ENCODE data around the gene ARPC2. TPM values are rescaled to one million over a fixed set of nuclear protein-coding genes. Genes with fewer than 3 reads are reported as not detected.

ARPC2 gene
- polyA plus RNA-seq, 1 experiment: 831 TPM

DNA sequence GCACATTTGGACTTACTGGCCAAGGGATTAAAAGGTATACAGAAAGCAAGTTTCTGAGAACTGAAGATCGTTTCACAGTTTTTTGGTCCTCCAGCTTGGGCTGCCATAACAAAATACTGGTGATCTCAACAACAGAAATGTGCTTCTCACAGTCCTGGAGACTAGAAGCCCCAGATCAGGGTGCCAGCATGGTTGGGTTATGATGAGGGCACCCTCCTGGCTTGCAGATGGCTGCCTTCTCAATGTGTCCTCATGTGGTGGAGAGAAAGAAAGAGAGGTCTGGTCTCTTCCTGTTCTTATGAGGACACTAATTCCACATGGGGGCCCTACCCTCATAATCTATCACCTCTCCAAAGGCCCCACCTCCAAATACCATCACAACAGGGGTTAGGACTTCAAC lies 30.1 kb upstream of the ARPC2 start:
- peaks cover 4% of the 10 kb centered on the region for H3K27me3 ChIP-seq (ENCODE audit: control insufficient read depth, insufficient read depth, low read length)
- TF ChIP-seq, protein P1, sequence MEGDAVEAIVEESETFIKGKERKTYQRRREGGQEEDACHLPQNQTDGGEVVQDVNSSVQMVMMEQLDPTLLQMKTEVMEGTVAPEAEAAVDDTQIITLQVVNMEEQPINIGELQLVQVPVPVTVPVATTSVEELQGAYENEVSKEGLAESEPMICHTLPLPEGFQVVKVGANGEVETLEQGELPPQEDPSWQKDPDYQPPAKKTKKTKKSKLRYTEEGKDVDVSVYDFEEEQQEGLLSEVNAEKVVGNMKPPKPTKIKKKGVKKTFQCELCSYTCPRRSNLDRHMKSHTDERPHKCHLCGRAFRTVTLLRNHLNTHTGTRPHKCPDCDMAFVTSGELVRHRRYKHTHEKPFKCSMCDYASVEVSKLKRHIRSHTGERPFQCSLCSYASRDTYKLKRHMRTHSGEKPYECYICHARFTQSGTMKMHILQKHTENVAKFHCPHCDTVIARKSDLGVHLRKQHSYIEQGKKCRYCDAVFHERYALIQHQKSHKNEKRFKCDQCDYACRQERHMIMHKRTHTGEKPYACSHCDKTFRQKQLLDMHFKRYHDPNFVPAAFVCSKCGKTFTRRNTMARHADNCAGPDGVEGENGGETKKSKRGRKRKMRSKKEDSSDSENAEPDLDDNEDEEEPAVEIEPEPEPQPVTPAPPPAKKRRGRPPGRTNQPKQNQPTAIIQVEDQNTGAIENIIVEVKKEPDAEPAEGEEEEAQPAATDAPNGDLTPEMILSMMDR (IDR thresholded peaks at IDR 0.05; ENCODE audit: insufficient read depth, low read depth, low read length): no peak
- ChIA-PET POLR2A (no interaction called here), CTCF (interaction anchor here (1.0 to 2.2 kb wide), 3 partner anchors 18 to 67 kb away, joined by 3 to 6 read pairs (median 5); no protein-coding TSS in a partner anchor)
- no peak for DNase-seq (ENCODE audit: low read depth)
- H3K36me3 ChIP-seq (ENCODE audit: control insufficient read depth, insufficient read depth, low read length): no peaks in the 10 kb centered on the region
- H3K4me3 ChIP-seq (ENCODE audit: low read depth, low read length): no peak overlapping the region

GRCh38 chr2:218187296-218188015 lies 29.5 kb upstream of the ARPC2 start:
- ChIA-PET CTCF (interaction anchor here (1.0 to 2.2 kb wide), 4 partner anchors 18 to 70 kb away, joined by 3 to 6 read pairs (median 4); no protein-coding TSS in a partner anchor), POLR2A (no interaction called here)
- no peak for DNase-seq (ENCODE audit: low read depth)

GRCh38 chr2:218188528-218188927 lies 28.5 kb upstream of the ARPC2 start:
- no peak for DNase-seq (ENCODE audit: low read depth)
- no peaks in the 10 kb centered on the region for H3K36me3 ChIP-seq (ENCODE audit: control insufficient read depth, insufficient read depth, low read length)
- POLR2A ChIA-PET: no interaction called here
- H3K4me3 ChIP-seq (ENCODE audit: low read depth, low read length): no peak overlapping the region
- TF ChIP-seq, protein P1 (IDR thresholded peaks at IDR 0.05; ENCODE audit: insufficient read depth, low read depth, low read length): no peak
- H3K27me3 ChIP-seq (ENCODE audit: control insufficient read depth, insufficient read depth, low read length): peaks cover under 1% of the 10 kb centered on the region
- CTCF ChIA-PET: interaction anchor here (1.2 kb wide), 1 partner anchor 13 kb away, joined by 4 read pairs; no protein-coding TSS in a partner anchor

More at GRCh38 chr2:218187296-218188015, 29.5 kb upstream of the ARPC2 start:
- Histone ChIP-seq H3K4me3 (ENCODE audit: low read depth, low read length) (no peak overlapping the region), H3K27me3 (ENCODE audit: control insufficient read depth, insufficient read depth, low read length) (peaks cover 2% of the 10 kb centered on the region), H3K36me3 (ENCODE audit: control insufficient read depth, insufficient read depth, low read length) (no peaks in the 10 kb centered on the region)
- TF ChIP-seq, protein P1 (IDR thresholded peaks at IDR 0.05; ENCODE audit: insufficient read depth, low read depth, low read length): no peak

- ChIA-PET POLR2A (no interaction called here), CTCF (no interaction called here)
- no peak for DNase-seq (ENCODE audit: low read depth)
Observed at GRCh38 chr2:218192902-218193430, 24.0 kb upstream of the ARPC2 start.

GRCh38 chr2:218193701-218194100 lies 23.3 kb upstream of the ARPC2 start:
- CTCF ChIA-PET: interaction anchor here (1.8 kb wide), 1 partner anchor 14 kb away, joined by 3 read pairs; no protein-coding TSS in a partner anchor
- no peak for DNase-seq (ENCODE audit: low read depth)
- H3K4me3 ChIP-seq (ENCODE audit: low read depth, low read length): no peak overlapping the region
- TF ChIP-seq, protein P1 (IDR thresholded peaks at IDR 0.05; ENCODE audit: insufficient read depth, low read depth, low read length): no peak
- H3K36me3 ChIP-seq (ENCODE audit: control insufficient read depth, insufficient read depth, low read length): no peaks in the 10 kb centered on the region
- POLR2A ChIA-PET: no interaction called here
- H3K27me3 ChIP-seq (ENCODE audit: control insufficient read depth, insufficient read depth, low read length): peaks cover 2% of the 10 kb centered on the region

More at GRCh38 chr2:218192902-218193430, 24.0 kb upstream of the ARPC2 start:
- Histone ChIP-seq H3K27me3 (ENCODE audit: control insufficient read depth, insufficient read depth, low read length) (no peaks in the 10 kb centered on the region; the same call in 1 of the 2 replicates), H3K36me3 (ENCODE audit: control insufficient read depth, insufficient read depth, low read length) (no peaks in the 10 kb centered on the region), H3K4me3 (ENCODE audit: low read depth, low read length) (no peak overlapping the region)
- TF ChIP-seq, protein P1 (IDR thresholded peaks at IDR 0.05; ENCODE audit: insufficient read depth, low read depth, low read length): no peak

All from BJ (cell line).